OCI-LY1 (cell line): ENCODE results near the gene GJB4.
"Not testable (repeated sequence)": the region's sequence is repeated elsewhere in the genome, so short reads cannot be mapped to it uniquely, and the experiment has no call there.

Experiments
- H2AFZ ChIP-seq: fragments of 200-600 bp; sonication (generic), shearing (Covaris generic); 2 replicates; pipeline ENCODE4 v1.6.0; 2014; ENCODE audit warnings: antibody characterized with exemption, mild to moderate bottlenecking, low read length
- H3F3A ChIP-seq: fragments of 200-600 bp; sonication (generic), shearing (Covaris generic); 2 replicates; pipeline ENCODE4 v1.6.0; 2014; ENCODE audit warnings: mild to moderate bottlenecking, antibody characterized with exemption, low read length, moderate library complexity; ENCODE audit not compliant: insufficient read depth
- H3K27ac ChIP-seq: fragments of 200-600 bp; sonication (generic); 2 replicates; pipeline ENCODE4 v1.5.1; 2014; ENCODE audit warnings: low read length, mixed run types, mild to moderate bottlenecking, low read depth; ENCODE audit not compliant: poor library complexity, severe bottlenecking
- H3K27me3 ChIP-seq: fragments of 200-600 bp; sonication (generic); 2 replicates; pipeline ENCODE4 v1.6.0; 2014; ENCODE audit warnings: antibody characterized with exemption, mild to moderate bottlenecking, low read length, moderate library complexity; ENCODE audit not compliant: insufficient read depth
- H3K36me3 ChIP-seq: fragments of 200-600 bp; sonication (generic); 2 replicates; pipeline ENCODE4 v1.6.1; 2014; ENCODE audit warnings: mild to moderate bottlenecking, antibody characterized with exemption, low read length, moderate library complexity, mixed read lengths; ENCODE audit not compliant: insufficient read depth
- H3K4me1 ChIP-seq: fragments of 200-600 bp; sonication (generic); 2 replicates; pipeline ENCODE4 v1.5.1; 2014; ENCODE audit warnings: mild to moderate bottlenecking, low read length, moderate library complexity; ENCODE audit not compliant: insufficient read depth, severe bottlenecking
- H3K4me2 ChIP-seq: fragments of 200-600 bp; sonication (generic), shearing (Covaris generic); 2 replicates; pipeline ENCODE4 v1.6.1; 2014; ENCODE audit warnings: low read length
- H3K4me3 ChIP-seq: fragments of 200-600 bp; sonication (generic); 2 replicates; pipeline ENCODE4 v1.5.1; 2014; ENCODE audit warnings: low read length, low read depth, mild to moderate bottlenecking, mixed read lengths; ENCODE audit not compliant: poor library complexity, severe bottlenecking
- H3K79me2 ChIP-seq: fragments of 200-600 bp; shearing (Covaris generic); 2 replicates; pipeline ENCODE4 v1.6.1; 2016; ENCODE audit warnings: mixed run types, low read length, mixed read lengths; ENCODE audit not compliant: insufficient read depth
- H3K9ac ChIP-seq: fragments of 200-600 bp; sonication (generic), shearing (Covaris generic); 2 replicates; pipeline ENCODE4 v1.6.1; 2014; ENCODE audit warnings: mild to moderate bottlenecking, low read length, mixed read lengths
- H3K9me2 ChIP-seq: fragments of 200-600 bp; sonication (generic), shearing (Covaris generic); 2 replicates; pipeline ENCODE4 v1.6.1; 2014; ENCODE audit warnings: low read depth, mild to moderate bottlenecking, low read length, mixed read lengths
- H3K9me3 ChIP-seq: fragments of 200-600 bp; shearing (Covaris generic); 2 replicates; pipeline ENCODE4 v1.6.1; 2014; ENCODE audit warnings: low read length, mixed read lengths
- H4K20me1 ChIP-seq: fragments of 200-600 bp; sonication (generic), shearing (Covaris generic); 2 replicates; pipeline ENCODE4 v1.6.0; 2016; ENCODE audit warnings: mild to moderate bottlenecking, low read length; ENCODE audit not compliant: insufficient read depth
- CTCF ChIP-seq: fragments of 200-600 bp; sonication (generic), shearing (Covaris generic); IDR thresholded peaks from 2 replicates; pipeline ENCODE4 v1.5.1; 2017; ENCODE audit warnings: mild to moderate bottlenecking, antibody characterized with exemption, low read length, moderate library complexity, mixed read lengths
- EZH2 ChIP-seq: fragments of 200-600 bp; sonication (generic), shearing (Covaris generic); IDR thresholded peaks from 2 replicates; pipeline ENCODE4 v1.8.0; 2017; ENCODE audit warnings: borderline replicate concordance, mixed run types, mild to moderate bottlenecking, antibody characterized with exemption, low read length, moderate library complexity, mixed read lengths

The GJB4 gene

GRCh38 chr1:34771573-34772371 is 12.2 kb downstream of the GJB4 start:
- Histone ChIP-seq H3K4me2 (no peak overlapping the region), H3F3A (no peaks in the 10 kb centered on the region), H3K36me3 (no peaks in the 10 kb centered on the region), H3K79me2 (no peaks in the 10 kb centered on the region), H2AFZ (no peak overlapping the region), H3K4me1 (no peaks in the 10 kb centered on the region), H3K4me3 (no peak overlapping the region), H4K20me1 (no peaks in the 10 kb centered on the region), H3K9me3 (no peaks in the 10 kb centered on the region), H3K27ac (no peak overlapping the region), H3K27me3 (no peaks in the 10 kb centered on the region), H3K9ac (no peak overlapping the region), H3K9me2 (no peaks in the 10 kb centered on the region)
- no peak for TF ChIP-seq EZH2
- no peak for TF ChIP-seq CTCF

- H3F3A ChIP-seq, H3K4me2 ChIP-seq, H3K9ac ChIP-seq, H3K9me2 ChIP-seq, H3K27ac ChIP-seq, H3K27me3 ChIP-seq, H3K36me3 ChIP-seq, H3K4me3 ChIP-seq, H3K79me2 ChIP-seq, H4K20me1 ChIP-seq, H3K4me1 ChIP-seq, H3K9me3 ChIP-seq, H2AFZ ChIP-seq: not testable (repeated sequence)
Observed at GRCh38 chr1:34773114-34773513, 13.6 kb downstream of the GJB4 start.

- H3K9me3 ChIP-seq: no peaks in the 10 kb centered on the region
- H3K4me1 ChIP-seq: no peaks in the 10 kb centered on the region
- H3K4me2 ChIP-seq: no peak overlapping the region
- no peaks in the 10 kb centered on the region; the same call in 1 of the 2 replicates for H3K27me3 ChIP-seq
- H3K9ac ChIP-seq: no peak overlapping the region
- H3K4me3 ChIP-seq: no peak overlapping the region
- no peaks in the 10 kb centered on the region for H3K9me2 ChIP-seq
- TF ChIP-seq CTCF (no peak), EZH2 (no peak)
- no peaks in the 10 kb centered on the region for H4K20me1 ChIP-seq
- H3F3A ChIP-seq: no peaks in the 10 kb centered on the region
- H3K79me2 ChIP-seq: no peaks in the 10 kb centered on the region
- H2AFZ ChIP-seq: no peak overlapping the region
- no peak overlapping the region for H3K27ac ChIP-seq
- no peaks in the 10 kb centered on the region for H3K36me3 ChIP-seq
Observed at GRCh38 chr1:34774957-34775356, 15.4 kb downstream of the GJB4 start.

GRCh38 chr1:34776911-34777310 is 17.4 kb downstream of the GJB4 start:
- Histone ChIP-seq H3K27me3 (no peaks in the 10 kb centered on the region; the same call in 1 of the 2 replicates), H3K4me2 (no peak overlapping the region), H3F3A (no peaks in the 10 kb centered on the region)

More at GRCh38 chr1:34776911-34777310, 17.4 kb downstream of the GJB4 start:
- no peak overlapping the region for H3K27ac ChIP-seq
- no peaks in the 10 kb centered on the region for H3K9me3 ChIP-seq
- no peak overlapping the region for H3K9ac ChIP-seq
- no peaks in the 10 kb centered on the region for H3K4me1 ChIP-seq
- H4K20me1 ChIP-seq: no peaks in the 10 kb centered on the region
- H3K79me2 ChIP-seq: no peaks in the 10 kb centered on the region
- H3K9me2 ChIP-seq: no peaks in the 10 kb centered on the region
- no peaks in the 10 kb centered on the region for H3K36me3 ChIP-seq
- H2AFZ ChIP-seq: no peak overlapping the region
- TF ChIP-seq CTCF (no peak), EZH2 (no peak)
- no peak overlapping the region for H3K4me3 ChIP-seq
